ENCODE results near the gene ARHGAP44.

ARHGAP44 gene

GRCh38 chr17:12995106-12995895, 206.0 kb downstream of the ARHGAP44 start:
- no peak for DNase-seq (ENCODE audit: low spot score)

GRCh38 chr17:12995896-12996295, 206.6 kb downstream of the ARHGAP44 start:
- DNase-seq (ENCODE audit: low spot score), result no peak

- no peak for DNase-seq (ENCODE audit: low spot score)
Measured at GRCh38 chr17:12996357-12996756, 207.1 kb downstream of the ARHGAP44 start.

GRCh38 chr17:12996941-12997340, 207.6 kb downstream of the ARHGAP44 start:
- no peak for DNase-seq (ENCODE audit: low spot score)

GRCh38 chr17:12998461-12998860, 209.2 kb downstream of the ARHGAP44 start:
- DNase-seq (ENCODE audit: low spot score), result no peak

- DNase-seq (ENCODE audit: low spot score), result no peak
Measured at GRCh38 chr17:12998874-12999273, 209.6 kb downstream of the ARHGAP44 start.

- DNase-seq (ENCODE audit: low spot score), result no peak
Measured at GRCh38 chr17:13000561-13000960, 211.3 kb downstream of the ARHGAP44 start.

- DNase-seq (ENCODE audit: low spot score), result no peak
Measured at GRCh38 chr17:13001991-13002615, 212.8 kb downstream of the ARHGAP44 start.

GRCh38 chr17:13002761-13003453, 213.6 kb downstream of the ARHGAP44 start:
- peak; percentile 57 for DNase-seq (ENCODE audit: low spot score)

- DNase-seq (ENCODE audit: low spot score), result no peak
Measured at GRCh38 chr17:13003454-13003851, 214.2 kb downstream of the ARHGAP44 start.

- no peak for DNase-seq (ENCODE audit: low spot score)
Measured at GRCh38 chr17:13003927-13004326, 214.6 kb downstream of the ARHGAP44 start.

GRCh38 chr17:13004336-13004735, 215.0 kb downstream of the ARHGAP44 start:
- no peak for DNase-seq (ENCODE audit: low spot score)

- no peak for DNase-seq (ENCODE audit: low spot score)
Measured at GRCh38 chr17:13005530-13005929, 216.2 kb downstream of the ARHGAP44 start.

GRCh38 chr17:13008461-13008860, 219.2 kb downstream of the ARHGAP44 start:
- DNase-seq (ENCODE audit: low spot score), result no peak

- no peak for DNase-seq (ENCODE audit: low spot score)
Measured at GRCh38 chr17:13010959-13011358, 221.7 kb downstream of the ARHGAP44 start.

GRCh38 chr17:13014801-13015200, 225.5 kb downstream of the ARHGAP44 start:
- no peak for DNase-seq (ENCODE audit: low spot score)

- peak; percentile 64 for DNase-seq (ENCODE audit: low spot score)
Measured at GRCh38 chr17:13016881-13017654, 227.8 kb downstream of the ARHGAP44 start.

- DNase-seq (ENCODE audit: low spot score), result peak; percentile 99
Measured at GRCh38 chr17:13017655-13018459, 228.6 kb downstream of the ARHGAP44 start, which contains the start of gene ELAC2. Gene ELAC2, minus strand, starts transcription at chr17:13018027. Its CDS starts 80 bp downstream, at chr17:13017947.

- no peak for DNase-seq (ENCODE audit: low spot score)
Measured at GRCh38 chr17:13024016-13024415, 234.7 kb downstream of the ARHGAP44 start.

- peak; percentile 56 for DNase-seq (ENCODE audit: low spot score)
Measured at GRCh38 chr17:13024526-13025257, 235.4 kb downstream of the ARHGAP44 start.

- no peak for DNase-seq (ENCODE audit: low spot score)
Measured at GRCh38 chr17:13025258-13025627, 235.9 kb downstream of the ARHGAP44 start.
